ENCODE measurements around the gene BSN.

The BSN gene

DNA sequence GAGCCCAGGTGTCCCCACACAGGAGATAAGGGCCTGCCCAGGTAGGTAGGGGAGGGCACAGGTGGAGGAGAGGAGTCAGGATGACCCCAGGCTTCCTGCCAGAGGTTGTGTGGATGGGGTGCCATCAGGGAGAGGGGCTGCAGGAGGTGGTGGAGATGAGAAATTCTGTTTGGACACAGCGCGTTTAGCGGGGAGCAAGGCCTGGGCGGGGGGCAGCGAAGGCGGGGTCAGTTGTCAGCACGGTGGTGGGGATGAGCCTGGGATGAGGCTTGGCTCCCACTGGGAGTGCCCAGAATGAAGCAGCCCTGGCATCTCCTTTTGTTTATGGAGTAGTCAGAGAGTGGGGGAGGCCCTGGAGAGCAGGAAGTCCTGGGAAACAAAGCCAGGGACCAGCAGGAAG is 149.7 kb downstream of the BSN start:
- in situ Hi-C loops (cut with MboI; ENCODE audit: low sequenced_read_pairs) = loop anchor here (5.0 kb wide), 1 partner anchor 128 kb away; no protein-coding TSS in a partner anchor
- Histone ChIP-seq H3K27me3 (ENCODE audit: low read depth) (no peaks in the 10 kb centered on the region), H3K36me3 (replicated peaks) (peaks cover 16% of the 10 kb centered on the region), H3K4me1 (no peaks in the 10 kb centered on the region), H3K9me3 (no peaks in the 10 kb centered on the region), H3K4me3 (no peak overlapping the region)
- DNase-seq (ENCODE audit: low spot score in 2 of 2) = no peak

DNA sequence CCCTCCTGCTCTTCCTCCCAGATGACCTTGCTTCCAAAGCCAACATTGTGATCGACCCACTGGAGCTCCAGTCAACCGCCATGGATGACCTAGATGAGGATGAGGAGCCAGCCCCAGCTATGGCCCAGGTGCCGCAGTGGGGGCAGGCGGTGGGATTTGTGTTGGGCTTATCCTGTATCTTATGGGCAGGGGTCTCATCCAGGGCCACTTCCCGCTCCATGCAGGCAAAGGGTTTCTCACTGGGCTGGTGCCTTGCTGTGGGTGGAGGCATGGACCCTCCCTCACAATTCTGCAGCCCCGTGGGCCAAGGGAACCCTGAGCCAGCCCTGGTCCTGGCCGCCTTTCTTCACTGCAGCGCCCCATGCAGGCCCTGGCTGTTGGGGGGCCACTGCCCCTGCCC is 150.4 kb downstream of the BSN start:
- Histone ChIP-seq H3K36me3 (replicated peaks) (peaks cover 16% of the 10 kb centered on the region), H3K27me3 (ENCODE audit: low read depth) (no peaks in the 10 kb centered on the region), H3K4me3 (no peak overlapping the region), H3K4me1 (no peaks in the 10 kb centered on the region), H3K9me3 (no peaks in the 10 kb centered on the region)
- in situ Hi-C loops (cut with MboI; ENCODE audit: low sequenced_read_pairs) = loop anchor here (5.0 kb wide), 1 partner anchor 128 kb away; no protein-coding TSS in a partner anchor
- DNase-seq (ENCODE audit: low spot score in 2 of 2) = no peak

DNA sequence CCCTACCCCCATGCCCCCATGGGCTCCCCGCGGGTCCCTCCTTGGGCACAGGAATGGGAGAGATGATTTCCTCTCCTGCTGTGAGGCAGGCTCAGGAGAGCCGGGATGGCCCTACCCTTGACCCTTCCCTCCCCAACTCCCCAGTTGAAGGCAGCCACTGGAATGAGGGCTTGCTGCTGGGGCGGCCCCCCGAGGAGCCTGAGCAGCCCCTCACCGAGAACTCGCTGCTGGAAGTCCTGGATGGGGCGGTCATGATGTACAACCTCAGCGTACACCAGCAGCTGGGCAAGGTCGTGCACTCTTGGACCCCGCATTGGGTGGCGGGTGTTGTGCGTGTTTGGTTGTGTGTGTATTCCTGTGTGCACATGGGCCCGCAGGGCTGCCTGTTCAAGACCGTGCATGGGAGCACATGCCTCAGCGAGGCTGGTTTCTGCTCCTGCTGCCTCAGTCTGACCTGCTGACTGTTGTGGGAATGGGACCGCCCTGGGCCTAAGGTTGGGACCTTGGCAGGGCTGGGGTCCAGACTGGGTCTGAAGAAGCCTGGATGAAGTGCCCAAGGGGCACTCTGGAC is 151.2 kb downstream of the BSN start:
- Histone ChIP-seq H3K36me3 (replicated peaks) (peaks cover 16% of the 10 kb centered on the region), H3K4me3 (no peak overlapping the region), H3K9me3 (no peaks in the 10 kb centered on the region), H3K4me1 (no peaks in the 10 kb centered on the region), H3K27me3 (ENCODE audit: low read depth) (no peaks in the 10 kb centered on the region)
- in situ Hi-C loops (cut with MboI; ENCODE audit: low sequenced_read_pairs) = no loop called here
- DNase-seq (ENCODE audit: low spot score in 2 of 2) = no peak

DNA sequence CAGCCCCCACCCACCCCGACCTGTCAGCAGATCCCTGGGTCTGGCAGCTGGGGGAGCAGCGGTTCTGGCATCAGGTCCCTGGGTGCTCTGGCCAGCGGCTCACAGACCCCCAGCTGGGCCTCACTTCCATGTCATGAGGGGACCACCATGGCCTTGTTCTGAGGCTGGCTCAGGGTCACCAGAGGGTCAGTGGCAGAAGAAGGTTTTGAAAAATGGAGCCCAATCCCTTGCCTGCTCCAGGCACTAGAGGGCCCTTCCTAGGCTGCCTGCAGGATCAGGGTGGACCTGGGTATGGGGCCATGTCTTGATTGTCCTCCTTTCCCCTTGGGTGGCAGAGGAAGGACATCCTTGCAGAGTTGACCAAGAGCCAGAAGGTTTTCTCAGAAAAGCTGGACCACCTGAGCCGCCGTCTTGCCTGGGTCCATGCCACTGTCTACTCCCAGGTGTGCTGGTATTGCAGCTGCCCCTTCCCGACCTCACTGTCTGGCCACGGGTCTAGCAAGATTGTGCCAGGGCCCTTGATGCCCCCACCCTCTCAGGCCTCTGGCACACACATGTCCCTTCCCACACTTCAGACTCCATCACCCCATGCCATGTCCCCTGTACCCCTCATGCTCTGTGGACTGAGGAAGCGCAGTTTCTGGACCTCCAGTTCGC is 152.3 kb downstream of the BSN start:
- peaks cover 14% of the 10 kb centered on the region for H3K36me3 ChIP-seq (replicated peaks)
- in situ Hi-C loops (cut with MboI; ENCODE audit: low sequenced_read_pairs) = no loop called here
- no peak overlapping the region for H3K4me3 ChIP-seq
- H3K4me1 ChIP-seq = no peaks in the 10 kb centered on the region
- no peaks in the 10 kb centered on the region for H3K27me3 ChIP-seq (ENCODE audit: low read depth)
- DNase-seq (ENCODE audit: low spot score in 2 of 2) = no peak
- no peaks in the 10 kb centered on the region for H3K9me3 ChIP-seq

DNA sequence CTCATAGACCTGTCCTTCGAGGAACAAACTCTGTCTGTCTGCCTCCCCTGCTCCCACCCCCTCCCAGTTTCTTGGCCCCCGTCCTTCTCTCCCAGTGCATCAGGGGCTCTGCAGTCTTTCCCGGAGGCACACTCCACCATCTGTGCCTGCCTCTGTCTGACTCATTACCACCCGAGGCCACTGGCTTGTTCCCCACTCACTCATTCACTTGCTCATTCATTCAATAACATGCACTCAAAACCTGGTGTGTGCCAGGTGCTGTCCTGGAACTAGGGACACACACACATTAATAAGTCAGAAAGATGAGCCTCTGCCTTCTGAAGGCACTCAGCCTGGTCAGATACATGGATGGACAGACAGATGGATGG is 152.8 kb downstream of the BSN start:
- no peaks in the 10 kb centered on the region for H3K4me1 ChIP-seq
- in situ Hi-C loops (cut with MboI; ENCODE audit: low sequenced_read_pairs) = no loop called here
- H3K36me3 ChIP-seq (replicated peaks) = peaks cover 10% of the 10 kb centered on the region
- H3K4me3 ChIP-seq = no peak overlapping the region
- H3K27me3 ChIP-seq (ENCODE audit: low read depth) = no peaks in the 10 kb centered on the region
- no peaks in the 10 kb centered on the region for H3K9me3 ChIP-seq
- no peak for DNase-seq (ENCODE audit: low spot score in 2 of 2)

DNA sequence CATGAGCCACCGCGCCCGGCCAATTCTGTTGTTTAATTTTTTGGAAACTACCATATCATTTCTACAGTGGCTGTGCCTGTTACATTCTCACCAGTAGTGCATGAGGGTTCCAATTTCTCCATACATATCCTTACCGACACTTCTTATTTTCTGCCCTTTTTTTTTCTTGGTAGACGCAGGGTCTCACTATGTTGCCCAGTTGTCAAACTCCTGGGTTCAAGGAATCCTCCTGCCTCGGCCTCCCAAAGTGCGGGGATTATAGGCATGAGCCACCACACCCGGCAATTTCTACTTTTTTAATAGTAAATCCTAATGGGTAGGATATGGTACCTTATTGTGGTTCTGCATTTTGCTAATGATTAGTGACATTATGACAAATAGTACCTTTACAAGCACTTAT is 155.6 kb downstream of the BSN start:
- Histone ChIP-seq H3K36me3 (replicated peaks) (no peaks in the 10 kb centered on the region; the same call in none of the 2 replicates), H3K27me3 (ENCODE audit: low read depth) (no peaks in the 10 kb centered on the region), H3K4me3 (no peak overlapping the region), H3K9me3 (no peaks in the 10 kb centered on the region), H3K4me1 (no peaks in the 10 kb centered on the region)
- in situ Hi-C loops (cut with MboI; ENCODE audit: low sequenced_read_pairs) = no loop called here
- no peak for DNase-seq (ENCODE audit: low spot score in 2 of 2)

DNA sequence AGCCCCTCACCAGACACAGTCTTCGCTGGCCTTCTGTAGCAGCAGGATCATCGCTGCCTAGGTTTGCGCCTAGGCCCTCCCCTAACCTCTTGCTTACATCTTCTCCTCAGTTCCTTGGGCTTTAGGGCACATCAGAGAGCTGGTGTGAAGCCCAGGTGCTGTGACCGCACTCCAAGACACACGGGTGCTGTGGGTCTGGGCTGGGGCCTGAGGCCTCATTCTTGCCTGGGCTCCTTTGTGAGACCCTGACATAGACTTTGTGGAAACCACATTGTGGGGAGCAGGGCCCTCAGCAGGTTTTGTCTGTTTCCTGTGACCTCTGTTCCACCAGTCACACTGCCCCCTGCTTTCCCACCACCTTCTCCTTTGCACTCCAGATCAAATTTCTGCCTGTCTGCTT is 157.2 kb downstream of the BSN start:
- no peaks in the 10 kb centered on the region for H3K4me1 ChIP-seq

DNA sequence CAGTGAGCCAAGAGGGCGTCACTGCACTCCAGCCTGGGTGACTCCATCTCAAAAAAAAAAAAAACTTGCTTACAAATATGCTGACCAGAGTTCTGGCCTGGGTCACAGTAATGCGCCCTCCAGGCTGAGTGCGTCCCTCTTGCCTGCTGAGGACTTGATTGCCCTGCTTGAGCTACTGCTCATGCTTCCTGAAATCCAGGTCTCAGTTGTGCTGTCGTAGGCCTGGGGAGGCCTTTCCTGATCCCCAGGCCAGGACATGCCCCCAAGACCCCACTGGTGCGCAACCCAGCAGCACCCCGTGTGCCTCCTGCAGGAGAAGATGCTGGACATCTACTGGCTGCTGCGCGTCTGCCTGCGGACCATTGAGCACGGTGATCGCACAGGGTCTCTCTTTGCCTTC is 157.9 kb downstream of the BSN start:
- no peaks in the 10 kb centered on the region for H3K4me1 ChIP-seq
- H3K36me3 ChIP-seq (replicated peaks) = peaks cover 6% of the 10 kb centered on the region; the same call in 1 of the 2 replicates
- in situ Hi-C loops (cut with MboI; ENCODE audit: low sequenced_read_pairs) = no loop called here
- DNase-seq (ENCODE audit: low spot score in 2 of 2) = no peak
- no peaks in the 10 kb centered on the region for H3K9me3 ChIP-seq
- H3K27me3 ChIP-seq (ENCODE audit: low read depth) = no peaks in the 10 kb centered on the region
- no peak overlapping the region for H3K4me3 ChIP-seq

More for the DNA sequence above, 157.2 kb downstream of the BSN start:
- Histone ChIP-seq H3K4me3 (no peak overlapping the region), H3K9me3 (no peaks in the 10 kb centered on the region), H3K36me3 (replicated peaks) (peaks cover 2% of the 10 kb centered on the region; the same call in 1 of the 2 replicates), H3K27me3 (ENCODE audit: low read depth) (no peaks in the 10 kb centered on the region)
- DNase-seq (ENCODE audit: low spot score in 2 of 2) = no peak
- in situ Hi-C loops (cut with MboI; ENCODE audit: low sequenced_read_pairs) = no loop called here

DNA sequence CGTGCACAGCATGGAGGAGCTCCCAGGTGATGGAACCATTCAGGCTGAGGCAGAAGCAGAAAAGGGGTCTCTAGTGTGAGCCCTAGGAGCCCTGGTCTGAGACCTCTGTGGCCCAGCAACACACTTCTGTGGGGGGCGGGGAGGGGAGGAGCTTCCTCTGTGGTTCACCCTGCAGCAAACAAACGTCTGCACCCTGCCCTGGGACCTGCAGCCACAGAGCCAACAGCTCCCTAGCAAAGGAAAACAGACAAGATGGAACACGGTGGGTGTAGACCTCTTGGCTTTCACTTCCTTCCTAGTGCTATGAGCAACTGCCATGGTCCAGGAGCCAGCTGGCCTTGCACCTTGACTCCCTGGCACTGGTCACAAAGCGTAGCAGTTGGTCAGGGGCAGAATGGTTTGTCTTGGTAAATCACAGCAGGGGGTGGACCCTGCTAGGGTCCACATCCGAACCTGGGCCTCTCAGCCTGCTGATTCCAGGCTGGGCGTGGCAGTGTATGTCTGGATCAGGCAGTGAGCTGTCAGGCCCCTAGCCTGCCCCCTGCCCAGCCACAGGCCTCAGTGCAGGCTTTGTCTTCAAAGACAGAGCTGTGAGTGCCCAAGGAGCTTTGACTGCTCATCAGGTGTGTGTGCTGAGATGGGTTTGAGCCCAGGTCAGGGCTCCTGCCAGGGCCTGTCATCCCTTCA is 158.5 kb downstream of the BSN start:
- in situ Hi-C loops (cut with MboI; ENCODE audit: low sequenced_read_pairs) = no loop called here
- no peaks in the 10 kb centered on the region for H3K27me3 ChIP-seq (ENCODE audit: low read depth)
- H3K36me3 ChIP-seq (replicated peaks) = peaks cover 6% of the 10 kb centered on the region; the same call in 1 of the 2 replicates
- no peaks in the 10 kb centered on the region for H3K9me3 ChIP-seq
- no peak overlapping the region for H3K4me3 ChIP-seq
- DNase-seq (ENCODE audit: low spot score in 2 of 2) = no peak
- no peaks in the 10 kb centered on the region for H3K4me1 ChIP-seq

DNA sequence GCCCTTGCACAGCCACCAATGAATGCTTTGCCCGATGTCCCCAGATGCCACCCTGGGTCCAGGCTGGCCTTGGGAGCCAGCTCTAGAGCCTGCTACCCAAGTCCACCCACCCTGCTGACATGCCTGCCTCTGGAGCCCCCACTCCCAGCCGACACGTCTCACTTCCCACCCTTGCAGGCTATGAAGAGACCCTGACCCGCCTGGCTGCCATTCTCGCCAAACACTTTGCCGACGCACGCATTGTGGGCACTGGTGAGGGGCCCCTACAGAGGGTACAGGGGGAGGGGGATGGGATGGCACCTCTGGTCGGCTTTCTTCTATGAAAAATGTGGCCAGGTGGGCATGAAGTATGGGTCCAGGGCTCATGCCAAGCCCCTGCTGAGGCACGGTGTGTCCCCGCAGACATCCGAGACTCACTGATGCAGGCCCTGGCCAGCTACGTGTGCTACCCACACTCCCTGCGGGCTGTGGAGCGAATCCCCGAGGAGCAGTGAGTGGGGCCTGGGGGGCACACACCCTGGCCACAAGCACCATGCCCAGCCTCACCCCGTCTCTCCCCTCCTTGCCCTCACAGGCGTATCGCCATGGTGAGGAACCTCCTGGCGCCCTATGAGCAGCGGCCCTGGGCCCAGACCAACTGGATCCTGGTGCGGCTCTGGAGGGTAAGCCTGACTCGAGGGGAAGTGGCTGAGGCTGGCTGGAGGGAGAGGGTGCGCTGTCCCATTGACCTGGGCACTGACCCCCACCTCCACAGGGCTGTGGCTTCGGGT is 159.2 kb downstream of the BSN start:
- in situ Hi-C loops (cut with MboI; ENCODE audit: low sequenced_read_pairs) = no loop called here
- Histone ChIP-seq H3K27me3 (ENCODE audit: low read depth) (no peaks in the 10 kb centered on the region), H3K4me3 (no peak overlapping the region), H3K36me3 (replicated peaks) (peaks cover 7% of the 10 kb centered on the region), H3K4me1 (no peaks in the 10 kb centered on the region), H3K9me3 (no peaks in the 10 kb centered on the region)
- no peak for DNase-seq (ENCODE audit: low spot score in 2 of 2)

DNA sequence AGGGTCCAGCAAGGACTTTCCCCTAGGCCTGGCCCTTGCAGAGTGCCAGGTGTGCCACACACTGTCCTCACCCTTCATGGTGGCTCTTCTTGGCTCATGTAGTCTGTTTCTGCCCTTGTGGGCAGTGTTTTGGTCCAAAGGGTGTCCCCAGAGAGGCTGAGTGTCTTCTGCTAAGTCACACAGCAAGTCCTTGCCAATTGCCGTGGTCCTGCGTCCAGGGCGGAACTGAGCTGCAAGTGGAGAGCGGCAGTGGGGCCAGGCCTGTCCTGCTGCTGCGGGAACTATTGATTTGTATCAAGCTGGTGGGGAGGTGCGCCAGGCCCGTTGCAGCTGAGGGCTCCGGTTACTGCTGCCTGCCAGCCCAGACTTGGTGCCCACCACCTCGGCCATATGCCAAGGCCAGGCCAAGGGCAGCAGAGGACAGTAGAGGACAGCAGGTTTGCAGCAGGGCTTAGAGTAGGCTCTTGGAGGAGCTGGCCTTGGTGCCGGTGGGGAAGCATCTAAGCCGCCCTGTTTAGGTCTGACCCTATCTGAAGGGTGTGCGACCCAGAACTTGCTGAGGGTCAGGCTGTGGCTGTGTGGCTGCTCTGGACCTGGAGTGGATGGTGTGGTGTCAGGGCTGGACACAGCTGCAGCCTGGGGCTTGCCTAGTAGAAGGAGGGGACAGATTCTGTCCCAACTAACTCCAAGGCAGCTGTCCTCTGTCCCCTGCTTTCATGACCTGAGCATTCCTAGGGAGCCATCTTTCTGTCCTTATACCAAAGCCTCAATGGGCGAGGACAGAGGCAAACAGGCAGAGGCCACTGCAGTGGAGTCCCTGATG is 160.7 kb downstream of the BSN start:
- DNase-seq (ENCODE audit: low spot score in 2 of 2) = no peak
- Histone ChIP-seq H3K4me3 (no peak overlapping the region), H3K27me3 (ENCODE audit: low read depth) (no peaks in the 10 kb centered on the region), H3K4me1 (peaks cover 2% of the 10 kb centered on the region), H3K9me3 (0 out of 2 replicates have a peak, but pooled peaks cover 3% of the 10 kb centered on the region), H3K36me3 (replicated peaks) (peaks cover 14% of the 10 kb centered on the region)
- in situ Hi-C loops (cut with MboI; ENCODE audit: low sequenced_read_pairs) = no loop called here

DNA sequence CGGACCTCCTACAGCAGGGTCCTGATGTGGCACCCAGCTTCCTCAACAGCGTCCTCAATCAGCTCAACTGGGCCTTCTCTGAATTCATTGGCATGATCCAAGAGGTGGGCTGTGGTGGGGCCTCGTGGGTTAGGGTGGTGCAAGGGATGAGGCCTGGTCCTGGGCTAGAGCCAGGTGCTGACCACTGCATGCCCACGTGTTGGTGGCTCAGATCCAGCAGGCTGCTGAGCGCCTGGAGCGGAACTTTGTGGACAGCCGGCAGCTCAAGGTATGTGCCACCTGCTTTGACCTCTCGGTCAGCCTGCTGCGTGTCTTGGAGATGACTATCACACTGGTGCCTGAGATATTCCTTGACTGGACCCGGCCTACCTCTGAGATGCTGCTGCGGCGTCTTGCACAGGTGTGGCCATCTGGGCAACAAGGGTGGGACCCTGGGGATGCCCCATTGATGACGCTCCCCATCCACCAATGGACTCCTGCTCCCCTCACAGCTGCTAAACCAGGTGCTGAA is 161.4 kb downstream of the BSN start:
- Histone ChIP-seq H3K9me3 (0 out of 2 replicates have a peak, but pooled peaks cover 3% of the 10 kb centered on the region), H3K4me3 (no peak overlapping the region), H3K4me1 (peaks cover 2% of the 10 kb centered on the region), H3K27me3 (ENCODE audit: low read depth) (no peaks in the 10 kb centered on the region), H3K36me3 (replicated peaks) (peaks cover 14% of the 10 kb centered on the region)
- in situ Hi-C loops (cut with MboI; ENCODE audit: low sequenced_read_pairs) = no loop called here
- no peak for DNase-seq (ENCODE audit: low spot score in 2 of 2)

DNA sequence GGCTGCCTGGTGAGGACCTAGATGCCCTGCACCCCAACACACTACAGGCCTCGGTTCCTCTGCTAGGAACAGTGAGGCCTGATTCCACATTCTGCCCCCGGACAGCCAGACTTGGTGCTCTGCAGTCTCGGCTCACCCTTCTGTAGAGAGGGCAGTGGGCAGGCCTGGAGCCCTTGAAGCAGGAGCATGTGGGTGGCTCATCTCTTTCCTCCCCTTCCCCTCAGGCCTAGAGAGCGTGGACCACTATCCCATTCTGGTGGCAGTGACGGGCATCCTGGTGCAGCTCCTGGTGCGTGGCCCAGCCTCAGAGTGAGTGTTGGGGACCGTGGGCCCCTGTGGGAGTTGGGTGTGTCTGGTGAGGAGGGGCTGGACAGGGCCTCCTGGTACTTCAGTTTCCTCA is 161.9 kb downstream of the BSN start:
- Histone ChIP-seq H3K9me3 (0 out of 2 replicates have a peak, but pooled peaks cover 3% of the 10 kb centered on the region), H3K4me1 (peaks cover 2% of the 10 kb centered on the region), H3K36me3 (replicated peaks) (peaks cover 19% of the 10 kb centered on the region), H3K4me3 (no peak overlapping the region), H3K27me3 (ENCODE audit: low read depth) (no peaks in the 10 kb centered on the region)
- no peak for DNase-seq (ENCODE audit: low spot score in 2 of 2)
- in situ Hi-C loops (cut with MboI; ENCODE audit: low sequenced_read_pairs) = no loop called here

All from HAP-1 (cell line).